GM10248 (cell line): ENCODE measurements around the gene SYNE2.

Experiments
- CTCF ChIA-PET: fragments of 300-600 bp; sonication (Branson Sonifier 250); formaldehyde crosslinking; extraction: SDS; loops from one replicate; lab custom pipeline; 2021; ENCODE audit warnings: antibody characterized with exemption; lab: Yijun Ruan, JAX
- POLR2A ChIA-PET: fragments of 350-650 bp; sonication (Branson Sonifier 250); formaldehyde crosslinking; extraction: SDS; loops from one replicate; lab custom pipeline; 2020; ENCODE audit warnings: antibody characterized with exemption; lab: Yijun Ruan, JAX
- DNase-seq: peaks from one replicate; pipeline ENCODE4 v3.0.0; 2012; ENCODE audit errors: extremely low spot score
- TF ChIP-seq, protein P1 (sequence below): IDR thresholded peaks from 2 replicates; pipeline ENCODE4 v1.5.1; 2012; ENCODE audit warnings: mild to moderate bottlenecking, low read depth; ENCODE audit errors: extremely low read depth, missing control alignments, control extremely low read depth

Gene SYNE2

DNA sequence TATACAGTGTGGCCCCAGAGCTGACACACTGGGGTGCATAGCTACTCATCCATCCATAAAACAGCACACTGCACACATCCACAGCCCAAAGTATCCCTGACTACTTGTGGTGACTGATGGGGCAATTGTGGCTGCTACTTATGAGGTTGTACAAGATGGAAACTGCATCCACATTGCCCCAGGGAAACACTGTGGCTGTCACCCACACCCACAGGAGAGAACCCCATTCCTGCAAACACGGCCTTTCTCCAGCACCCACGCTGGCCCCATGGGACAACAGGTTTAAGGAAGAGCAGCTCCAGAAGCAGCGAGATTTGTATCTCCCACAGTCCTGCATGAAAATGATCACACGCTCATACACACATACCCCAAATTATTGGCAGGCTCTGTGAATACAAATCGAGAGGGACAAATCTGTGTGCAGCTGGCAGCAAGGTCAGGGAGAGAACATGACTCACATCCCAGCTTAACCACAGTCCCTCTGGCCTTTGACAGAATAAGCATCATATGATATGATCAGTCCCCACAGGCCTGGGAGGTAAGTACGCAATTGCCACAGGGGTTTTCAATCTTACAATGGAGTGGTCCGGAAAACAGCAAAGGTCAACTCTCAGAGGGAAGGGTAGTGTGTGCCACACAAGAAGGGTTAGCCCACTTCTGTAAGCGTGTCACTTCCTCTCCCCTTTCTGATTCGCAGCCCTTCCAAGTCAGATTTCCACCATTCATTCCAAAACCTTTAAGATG is 379.5 kb downstream of the SYNE2 start:
- CTCF ChIA-PET = interaction anchor here (1.1 to 3.2 kb wide), 6 partner anchors 8 to 72 kb away, joined by 3 to 8 read pairs (median 3); partner anchors contain the start of gene ESR2
- DNase-seq = peak; percentile 33

DNA sequence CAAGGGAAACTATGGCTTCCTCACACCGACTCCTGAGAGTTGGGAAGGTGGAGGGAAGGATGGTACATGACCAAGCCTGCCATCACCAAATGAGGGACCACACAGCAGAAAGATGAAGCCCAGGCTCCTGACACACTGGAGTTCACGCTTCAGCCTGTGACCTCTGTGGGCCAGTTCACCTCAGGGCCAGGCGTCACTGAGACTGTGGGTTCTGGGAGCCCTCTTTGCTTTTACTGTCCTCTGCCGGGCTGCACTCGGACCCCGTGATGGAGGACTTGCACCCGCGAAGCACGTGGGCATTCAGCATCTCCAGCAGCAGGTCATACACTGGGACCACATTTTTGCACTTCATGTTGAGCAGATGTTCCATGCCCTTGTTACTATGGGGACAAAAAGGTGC is 380.1 kb downstream of the SYNE2 start:
- TF ChIP-seq, protein P1, sequence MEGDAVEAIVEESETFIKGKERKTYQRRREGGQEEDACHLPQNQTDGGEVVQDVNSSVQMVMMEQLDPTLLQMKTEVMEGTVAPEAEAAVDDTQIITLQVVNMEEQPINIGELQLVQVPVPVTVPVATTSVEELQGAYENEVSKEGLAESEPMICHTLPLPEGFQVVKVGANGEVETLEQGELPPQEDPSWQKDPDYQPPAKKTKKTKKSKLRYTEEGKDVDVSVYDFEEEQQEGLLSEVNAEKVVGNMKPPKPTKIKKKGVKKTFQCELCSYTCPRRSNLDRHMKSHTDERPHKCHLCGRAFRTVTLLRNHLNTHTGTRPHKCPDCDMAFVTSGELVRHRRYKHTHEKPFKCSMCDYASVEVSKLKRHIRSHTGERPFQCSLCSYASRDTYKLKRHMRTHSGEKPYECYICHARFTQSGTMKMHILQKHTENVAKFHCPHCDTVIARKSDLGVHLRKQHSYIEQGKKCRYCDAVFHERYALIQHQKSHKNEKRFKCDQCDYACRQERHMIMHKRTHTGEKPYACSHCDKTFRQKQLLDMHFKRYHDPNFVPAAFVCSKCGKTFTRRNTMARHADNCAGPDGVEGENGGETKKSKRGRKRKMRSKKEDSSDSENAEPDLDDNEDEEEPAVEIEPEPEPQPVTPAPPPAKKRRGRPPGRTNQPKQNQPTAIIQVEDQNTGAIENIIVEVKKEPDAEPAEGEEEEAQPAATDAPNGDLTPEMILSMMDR = no peak
- DNase-seq = no peak
- POLR2A ChIA-PET = no interaction called here
- CTCF ChIA-PET = interaction anchor here (1.5 to 3.2 kb wide), 2 partner anchors 11 to 62 kb away, joined by 3 to 8 read pairs; no protein-coding TSS in a partner anchor

More for the DNA sequence above, 379.5 kb downstream of the SYNE2 start:
- POLR2A ChIA-PET = no interaction called here
- TF ChIP-seq, protein P1 = no peak

DNA sequence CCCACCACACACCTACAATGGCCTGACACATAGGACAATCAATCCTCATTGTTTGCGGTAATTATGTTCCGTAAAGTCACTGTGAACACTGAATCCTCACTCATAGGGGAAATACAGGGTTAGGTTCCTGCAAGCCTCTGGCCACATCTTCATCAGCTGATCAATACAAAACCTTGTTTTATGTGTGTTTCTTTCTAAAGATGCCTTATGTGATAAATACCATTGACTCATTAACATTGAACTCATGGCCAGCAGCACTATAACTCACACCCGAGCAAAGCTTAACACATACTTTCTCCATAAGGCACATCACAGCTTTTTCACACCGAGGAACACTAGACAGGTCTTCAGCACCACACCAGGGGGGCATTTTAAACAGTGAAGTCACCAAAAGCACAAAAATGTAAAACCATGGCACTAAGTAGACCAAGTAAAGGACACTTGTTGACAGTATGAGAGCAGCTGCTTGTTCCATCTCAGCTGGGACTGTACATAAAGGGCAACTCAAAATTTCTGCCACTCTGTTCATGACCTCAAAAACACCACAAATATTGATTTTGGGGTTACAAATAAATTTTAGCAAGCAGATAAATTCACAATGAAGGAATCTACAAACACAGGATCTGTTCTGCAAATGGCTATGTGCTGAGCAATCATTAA is 380.9 kb downstream of the SYNE2 start:
- TF ChIP-seq, protein P1 = no peak
- CTCF ChIA-PET = interaction anchor here (0.9 to 3.2 kb wide), 2 partner anchors 10 kb away, joined by 4 to 8 read pairs; no protein-coding TSS in a partner anchor
- no peak for DNase-seq
- POLR2A ChIA-PET = no interaction called here

DNA sequence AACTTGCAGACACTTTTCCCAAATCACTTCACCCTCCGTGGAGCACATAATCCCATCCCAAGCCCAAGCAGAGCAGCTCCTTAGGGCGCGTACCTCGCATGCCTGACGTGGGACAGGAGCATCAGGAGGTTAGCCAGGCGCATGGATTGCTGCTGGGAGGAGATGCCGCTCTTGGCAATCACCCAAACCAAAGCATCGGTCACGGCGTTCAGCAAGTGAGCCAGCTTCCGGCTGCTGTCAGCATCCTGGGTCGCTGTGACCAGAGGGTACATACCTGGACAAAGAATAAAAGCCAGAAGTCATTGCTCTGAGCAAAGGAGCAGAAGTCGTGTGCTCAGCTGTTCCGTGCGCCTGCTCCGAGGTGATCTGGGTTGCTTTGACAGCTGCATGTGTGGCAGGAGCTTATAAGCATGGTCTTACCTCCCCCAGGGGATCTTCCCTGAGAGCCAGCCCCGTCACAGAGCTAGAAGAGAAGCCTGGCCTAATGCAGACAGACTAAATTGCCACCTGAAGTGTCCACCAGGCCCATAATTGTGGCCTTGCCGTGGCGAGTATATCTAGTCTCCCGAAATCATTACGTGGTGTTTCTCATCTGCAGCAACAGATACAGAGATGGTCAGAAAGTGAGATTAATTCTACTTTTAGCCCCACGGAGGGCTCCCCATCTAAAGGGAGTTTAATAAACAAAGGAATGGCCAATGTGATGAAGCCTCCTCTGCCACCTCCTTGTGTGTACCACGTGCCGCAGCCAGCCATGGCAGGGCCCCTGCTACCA is 382.3 kb downstream of the SYNE2 start:
- TF ChIP-seq, protein P1 = no peak
- no peak for DNase-seq
- POLR2A ChIA-PET = no interaction called here
- CTCF ChIA-PET = interaction anchor here (0.7 to 3.2 kb wide), 11 partner anchors 9 to 465 kb away, joined by 3 to 15 read pairs (median 3); partner anchors contain the start of gene ESR2

DNA sequence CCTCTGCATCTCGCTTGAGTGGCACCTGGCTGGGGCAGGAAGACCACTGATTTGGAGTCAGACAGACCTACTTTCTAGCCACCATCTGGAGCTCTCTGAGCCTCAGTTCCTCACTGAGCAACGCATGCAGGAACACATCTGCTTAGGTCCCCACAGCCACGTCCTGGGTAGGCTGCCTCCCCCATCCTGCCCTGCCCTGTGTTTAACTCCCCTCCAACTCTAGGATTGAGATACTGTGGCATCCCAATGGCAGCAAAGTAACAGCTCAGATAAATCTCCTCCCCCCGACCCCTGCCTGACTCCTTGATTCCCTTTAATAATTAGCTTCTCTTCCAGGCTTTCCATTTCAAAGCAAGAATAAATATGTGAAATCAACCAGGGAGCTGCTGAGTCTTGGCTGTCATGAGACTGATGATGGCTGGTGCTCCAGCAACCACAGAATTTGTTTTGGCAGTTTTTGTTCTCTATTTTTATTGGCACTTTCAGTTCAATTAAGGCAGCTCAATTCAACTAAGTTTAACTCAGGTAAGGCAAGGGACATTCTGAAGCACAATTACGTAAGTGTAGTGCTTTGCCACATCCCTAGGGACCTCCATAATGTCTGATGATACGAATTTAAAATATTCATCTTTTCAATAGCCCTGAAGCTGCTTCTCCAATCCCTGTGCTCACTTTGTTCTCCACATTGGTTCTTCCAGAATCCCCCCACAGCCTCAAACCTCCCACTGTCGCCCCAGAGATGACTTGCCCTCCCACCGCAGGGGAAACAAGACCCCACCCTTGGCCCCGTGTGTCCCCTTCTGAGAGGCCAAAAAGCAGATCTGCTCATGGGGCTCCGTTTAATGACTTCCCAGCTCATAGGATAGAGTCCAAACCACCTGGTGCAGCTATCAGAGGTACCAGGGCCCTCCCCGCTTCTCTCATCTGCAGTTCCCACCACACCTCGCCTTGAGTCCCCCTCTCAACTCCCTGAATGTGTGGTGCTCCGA is 383.1 kb downstream of the SYNE2 start:
- ChIA-PET POLR2A (no interaction called here), CTCF (interaction anchor here (1.0 to 3.2 kb wide), 10 partner anchors 10 to 466 kb away, joined by 3 to 15 read pairs (median 3); partner anchors contain the start of gene ESR2)
- TF ChIP-seq, protein P1 = no peak
- DNase-seq = peak; percentile 80
